ENCODE results near the gene SRP9.
"Not testable (repeated sequence)": the region's sequence is repeated elsewhere in the genome, so short reads cannot be mapped to it uniquely, and the experiment has no call there.

Gene SRP9

DNA sequence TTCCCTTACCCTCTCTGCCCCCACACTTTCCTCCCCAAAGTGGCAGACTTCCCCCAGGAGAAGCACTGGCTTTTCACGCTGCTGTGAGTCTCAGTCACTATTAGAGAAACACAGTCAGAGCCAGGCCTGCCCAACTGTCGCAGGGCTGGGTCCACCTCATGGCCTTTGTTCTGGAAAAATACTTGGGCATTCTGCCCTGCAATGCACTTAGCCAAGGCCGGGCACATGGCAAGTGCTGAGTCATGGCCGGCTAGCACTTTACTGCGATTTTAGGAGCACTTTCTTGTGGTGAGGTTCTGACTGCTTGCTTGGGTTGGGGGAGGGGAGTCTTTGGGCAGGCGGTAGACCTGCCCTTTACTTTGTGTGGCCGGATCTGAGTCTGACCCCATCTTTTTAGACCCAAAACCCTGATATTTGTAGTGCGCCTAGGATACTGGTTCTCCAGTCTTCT lies 40.0 kb downstream of the SRP9 start:
- peak; percentile 45 for DNase-seq

DNA sequence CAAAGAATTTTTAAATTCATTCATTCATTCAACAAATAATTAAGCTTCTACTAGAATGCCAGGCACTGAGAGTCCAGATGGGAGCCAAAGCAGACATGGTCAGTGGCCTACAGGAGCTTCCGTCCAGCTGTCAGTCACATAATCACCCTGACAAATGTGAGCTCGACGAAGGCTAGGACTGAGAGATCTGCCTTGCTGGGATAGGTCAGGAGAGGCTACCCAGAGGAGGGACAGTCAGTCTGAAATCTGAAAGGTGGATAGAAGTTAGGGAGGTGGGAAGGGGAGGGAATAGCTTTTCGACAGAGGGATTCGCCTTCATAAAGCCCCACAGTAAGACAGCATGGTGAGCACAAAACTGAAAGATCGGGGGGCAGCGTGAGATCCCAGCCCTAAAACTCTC lies 40.6 kb downstream of the SRP9 start:
- DNase-seq: no peak

DNA sequence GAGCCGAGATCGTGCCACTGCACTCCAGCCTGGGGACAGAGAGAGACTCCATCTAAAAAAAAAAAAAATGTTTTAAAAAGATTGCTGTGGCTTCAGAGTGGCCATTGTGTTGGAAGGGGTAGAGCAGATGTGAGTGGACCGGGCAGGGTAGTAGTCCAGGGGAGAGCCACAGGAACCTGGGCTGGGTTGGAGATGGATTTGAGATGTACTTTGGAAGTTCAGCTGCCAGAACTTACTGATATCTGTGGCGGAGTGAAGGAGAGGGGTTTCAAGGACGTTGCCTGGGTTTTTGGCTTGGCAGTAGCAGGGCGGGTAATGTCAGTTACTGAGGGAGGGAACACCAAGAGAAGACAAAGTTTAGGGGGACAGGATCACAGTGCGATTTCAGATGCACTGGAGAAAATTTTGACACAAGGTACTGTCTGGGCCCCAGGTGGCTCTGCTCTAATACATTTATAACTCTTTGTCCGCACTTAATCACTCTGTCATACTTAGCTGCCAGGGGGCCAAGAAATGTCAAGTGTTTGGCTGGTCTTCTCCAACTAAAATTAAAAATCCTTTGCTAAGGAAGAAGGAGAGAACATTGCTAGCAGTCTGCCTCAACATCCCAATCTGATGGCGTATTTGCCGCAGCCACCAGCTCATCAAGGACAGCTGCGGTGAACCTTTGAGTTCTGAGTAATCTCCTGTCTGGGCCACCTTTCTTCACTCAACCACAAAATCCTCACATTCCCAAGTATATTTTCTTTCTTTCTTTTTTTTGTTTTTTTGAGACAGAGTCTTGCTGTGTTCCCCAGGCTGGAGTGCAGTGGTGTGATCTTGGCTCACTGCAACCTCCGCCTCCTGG lies 41.9 kb downstream of the SRP9 start:
- DNase-seq: peak; percentile 19

DNA sequence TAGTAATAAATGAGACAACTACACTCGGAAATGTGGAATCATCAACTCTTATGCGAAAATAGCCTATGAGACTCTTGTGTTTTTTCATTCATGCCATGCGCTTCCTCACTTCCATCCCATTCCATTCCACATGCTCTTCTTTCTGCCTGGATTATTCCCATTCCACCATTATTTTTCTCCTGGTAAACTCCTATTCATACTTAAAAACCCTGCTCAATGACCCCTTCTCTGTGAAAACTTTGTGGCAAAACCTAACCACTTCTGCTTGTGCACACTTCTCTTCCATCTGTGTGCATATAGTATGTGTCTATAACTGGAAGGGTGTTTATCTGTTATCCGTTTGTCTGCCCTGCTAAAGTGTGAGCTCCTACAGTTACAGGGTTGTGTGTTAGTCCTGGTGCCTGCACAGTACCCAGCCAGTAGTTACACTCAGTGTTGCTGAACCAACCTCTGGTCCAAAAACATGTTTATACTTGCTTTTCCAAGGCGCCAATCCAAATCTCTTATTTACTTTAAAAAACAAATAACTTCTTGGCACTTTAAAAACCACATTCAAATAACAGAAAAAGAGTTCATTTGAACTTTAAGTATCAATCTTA lies 43.0 kb downstream of the SRP9 start:
- DNase-seq: no peak

DNA sequence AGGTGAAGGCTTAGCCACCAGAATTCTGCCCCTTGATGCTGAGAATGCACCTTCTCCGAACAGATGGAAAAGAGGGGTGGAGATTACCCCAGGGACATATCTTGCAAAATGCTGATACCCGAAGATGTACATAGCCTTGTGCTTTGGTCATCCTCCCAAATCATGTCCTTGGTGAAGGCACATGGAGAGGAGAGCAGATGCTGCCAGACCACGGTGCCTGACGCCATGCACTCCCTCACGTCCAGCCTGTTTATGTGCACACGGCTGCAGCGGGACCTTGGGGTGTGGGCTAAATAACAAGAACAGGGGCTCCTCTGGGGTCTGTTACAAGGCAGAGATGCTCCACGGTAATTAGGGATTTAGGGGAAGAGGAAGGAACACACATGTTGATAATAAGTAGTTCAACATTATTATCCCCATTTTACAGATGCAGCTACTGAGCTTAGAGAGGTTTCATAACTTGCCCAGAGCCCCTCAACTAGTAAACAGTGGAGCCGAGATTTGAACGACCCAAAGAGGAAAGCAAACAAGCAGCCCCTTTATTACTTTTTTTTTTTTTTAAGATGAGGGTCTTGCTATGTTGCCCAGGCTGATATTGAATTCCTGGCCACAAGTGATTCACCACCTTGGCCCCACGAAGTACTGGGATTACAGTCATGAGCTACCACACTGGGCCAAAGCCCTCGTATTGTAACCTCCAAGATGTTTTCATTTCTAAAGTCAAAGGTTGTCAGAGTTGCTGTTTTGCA lies 45.2 kb downstream of the SRP9 start:
- DNase-seq: no peak

DNA sequence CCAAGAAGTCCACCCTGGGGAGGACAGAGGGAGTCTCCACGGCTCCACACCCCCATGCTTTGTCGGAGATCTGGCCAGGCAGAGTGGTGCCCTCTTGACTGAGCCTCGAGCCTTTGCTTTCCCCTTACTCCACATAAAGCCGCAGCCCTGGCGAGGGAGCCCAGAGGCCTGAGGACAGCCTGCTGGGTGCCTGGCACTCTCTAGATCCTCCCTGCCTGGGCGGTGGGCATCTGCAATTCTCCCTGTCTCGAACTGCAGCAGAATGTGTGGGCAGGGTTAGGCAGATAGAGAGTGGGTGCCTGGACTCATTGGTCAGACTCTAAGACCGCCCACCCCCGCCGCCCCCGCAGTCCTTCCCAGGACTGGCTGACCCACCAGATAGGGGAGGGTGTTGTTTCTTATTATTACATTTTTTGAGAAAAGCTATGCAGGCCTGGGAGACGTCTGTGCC lies 46.2 kb downstream of the SRP9 start:
- DNase-seq: no peak

DNA sequence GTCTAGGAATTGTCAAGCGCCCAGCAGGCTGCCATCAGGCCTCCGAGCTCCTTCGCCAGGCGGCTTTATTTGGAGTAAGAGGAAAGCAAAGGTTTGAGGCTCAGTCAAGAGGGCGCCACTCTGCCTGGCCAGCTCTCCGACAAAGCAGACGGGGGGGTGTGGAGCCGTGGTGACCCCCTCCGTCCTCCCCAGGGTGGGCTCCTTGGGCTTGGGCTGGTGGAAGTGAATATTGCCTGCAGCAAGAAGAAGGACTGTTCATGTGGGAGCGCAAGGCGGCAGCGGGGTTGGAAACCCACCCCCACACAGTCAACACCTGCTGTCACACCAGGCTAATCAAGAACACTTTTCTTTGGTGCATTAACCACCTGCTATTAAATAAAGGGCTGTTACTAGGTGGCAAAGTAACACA lies 46.9 kb downstream of the SRP9 start:
- peak; percentile 20 for DNase-seq

DNA sequence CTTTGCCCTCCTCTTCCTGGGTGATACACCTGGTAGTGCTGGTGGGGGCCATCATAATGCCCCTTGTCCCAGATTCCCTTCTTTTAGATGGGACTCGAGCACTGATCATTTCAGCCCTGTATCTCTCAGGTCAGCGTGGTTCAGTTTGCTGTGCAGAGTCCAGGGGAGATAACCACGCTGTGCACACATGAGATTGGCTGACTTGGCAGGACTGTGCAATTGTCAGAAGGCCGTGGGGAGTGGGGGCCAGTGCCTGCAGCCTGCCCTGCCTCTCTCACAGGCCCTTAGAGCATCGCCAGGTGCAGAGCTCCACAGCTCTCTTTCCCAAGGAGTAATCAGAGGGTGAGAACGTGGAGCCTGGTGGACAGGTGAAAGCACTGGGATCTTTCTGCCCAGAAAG lies 47.5 kb downstream of the SRP9 start:
- DNase-seq: no peak

DNA sequence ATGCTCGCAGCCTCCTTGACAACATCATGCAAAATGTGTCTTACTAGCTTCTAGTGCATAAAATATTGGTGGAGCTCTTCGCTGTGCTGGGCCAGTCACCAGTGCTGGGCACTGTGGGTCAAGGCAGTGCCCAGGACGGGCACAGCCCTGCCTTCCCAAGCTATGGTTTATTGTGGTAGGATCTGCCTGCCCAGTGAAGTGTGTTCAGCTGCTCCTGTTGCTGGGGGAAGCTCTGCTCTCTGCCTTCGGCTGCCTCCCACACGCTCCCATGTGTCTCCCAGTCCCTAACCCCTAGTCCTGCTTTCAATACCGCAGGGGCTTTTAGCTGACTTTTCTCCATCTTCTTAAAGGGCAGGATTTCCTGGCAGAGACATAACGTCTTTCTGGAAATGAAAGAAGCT lies 48.0 kb downstream of the SRP9 start:
- peak; percentile 27 for DNase-seq

DNA sequence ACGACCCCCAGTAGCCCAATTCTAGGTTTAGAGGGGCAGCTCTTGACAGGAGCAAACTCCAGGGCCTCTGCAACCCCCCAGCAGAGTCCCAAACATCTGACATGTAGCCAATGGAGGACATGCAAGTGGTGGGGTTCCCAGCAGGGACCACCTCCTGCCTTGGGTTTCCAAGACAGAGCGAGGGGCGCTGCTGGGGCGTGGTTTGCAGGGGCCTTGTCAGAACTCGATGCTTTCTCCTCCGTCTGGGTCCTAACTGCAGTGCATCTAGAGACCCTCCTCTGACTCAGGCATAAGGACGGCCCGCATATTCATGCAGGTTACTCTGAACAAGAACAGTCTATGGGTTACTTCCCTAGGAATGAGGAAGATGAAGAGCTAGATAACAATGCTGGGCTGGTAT lies 49.5 kb downstream of the SRP9 start:
- no peak for DNase-seq

DNA sequence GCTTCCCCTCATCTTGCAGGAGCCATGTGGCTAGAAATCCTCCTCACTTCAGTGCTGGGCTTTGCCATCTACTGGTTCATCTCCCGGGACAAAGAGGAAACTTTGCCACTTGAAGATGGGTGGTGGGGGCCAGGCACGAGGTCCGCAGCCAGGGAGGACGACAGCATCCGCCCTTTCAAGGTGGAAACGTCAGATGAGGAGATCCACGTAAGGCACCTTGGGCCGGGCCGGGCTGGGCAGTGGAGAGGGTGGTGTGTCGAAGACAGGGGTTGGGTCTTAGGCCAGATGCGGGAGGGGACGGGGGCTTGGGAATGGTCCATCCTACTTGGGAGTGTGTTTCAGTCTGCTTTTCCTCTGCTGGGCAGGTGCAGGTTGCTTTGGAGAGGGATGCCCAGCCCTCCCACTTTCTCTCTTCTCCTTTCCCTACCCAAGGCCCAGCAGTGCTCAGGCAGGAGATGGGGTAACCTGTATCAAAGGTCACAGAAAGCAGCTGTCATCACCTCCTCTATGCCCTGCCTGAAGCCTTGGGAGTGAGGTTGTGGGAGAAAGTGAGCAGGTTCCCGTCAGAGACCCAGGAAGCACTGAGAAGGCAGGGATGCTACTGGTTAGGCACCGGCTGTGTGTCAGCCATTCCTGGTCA lies 51.2 kb downstream of the SRP9 start:
- peak; percentile 18 for DNase-seq

DNA sequence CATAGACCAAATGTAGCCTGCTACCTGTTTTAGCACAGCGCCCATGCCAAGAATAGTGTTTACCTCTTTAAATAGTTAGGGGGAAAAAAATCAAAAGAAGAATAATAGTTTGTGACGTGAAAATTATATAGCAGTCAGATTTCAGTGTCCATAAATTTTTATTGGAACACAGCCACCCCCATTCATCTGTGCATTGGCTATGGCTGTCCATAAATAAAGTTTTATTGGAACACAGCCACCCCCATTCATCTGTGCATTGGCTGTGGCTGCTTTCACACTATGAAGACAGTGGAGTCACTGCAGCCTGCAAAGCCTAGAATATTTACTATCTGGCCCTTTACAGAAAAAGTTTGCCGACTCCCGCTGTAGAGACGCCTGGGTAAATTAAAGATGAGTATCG lies 53.2 kb downstream of the SRP9 start:
- DNase-seq: no peak

DNA sequence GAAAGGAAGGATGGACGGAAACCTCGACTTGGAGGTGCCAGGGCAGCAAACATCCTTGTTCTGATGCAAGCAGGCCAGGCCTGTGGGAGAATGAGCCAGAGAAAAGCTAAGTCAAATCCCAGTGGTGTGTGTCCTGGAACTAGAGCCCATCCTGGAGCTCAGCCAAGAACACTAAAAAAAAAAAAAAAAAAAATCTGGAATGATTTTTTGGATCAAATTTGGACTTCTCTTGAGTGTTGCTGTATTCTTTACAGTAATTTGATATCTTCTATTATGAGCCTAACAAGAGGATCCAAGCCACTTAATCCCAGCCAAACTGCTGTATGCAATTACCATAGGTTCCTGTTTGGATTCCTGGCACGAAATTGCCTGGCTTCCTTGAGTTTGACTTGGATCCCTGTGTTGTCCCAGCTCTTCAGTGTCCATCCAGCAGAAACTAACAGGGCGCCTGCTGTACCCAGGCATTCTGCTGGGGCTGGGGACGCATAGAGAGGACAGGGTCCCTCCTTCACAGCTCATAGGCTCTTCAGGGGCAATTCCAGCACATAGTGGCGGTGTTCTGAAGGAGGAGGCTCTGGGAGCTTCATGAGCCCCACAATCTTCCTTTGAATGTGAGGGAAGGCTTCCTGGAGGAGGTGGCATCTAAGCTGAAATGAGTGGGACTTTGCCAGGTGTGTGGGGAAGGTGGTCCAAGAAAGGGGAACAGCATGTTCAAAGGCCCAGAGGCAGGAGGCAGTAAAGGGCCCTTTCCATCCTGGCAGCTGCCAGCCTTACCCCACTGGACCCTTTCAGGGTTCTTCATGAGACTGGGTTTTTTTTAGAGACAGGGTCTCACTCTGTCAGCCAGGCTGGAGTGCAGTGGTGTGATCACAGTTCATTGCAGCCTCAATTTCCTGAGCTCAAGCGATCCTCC lies 57.0 kb downstream of the SRP9 start:
- peak; percentile 85 for DNase-seq

DNA sequence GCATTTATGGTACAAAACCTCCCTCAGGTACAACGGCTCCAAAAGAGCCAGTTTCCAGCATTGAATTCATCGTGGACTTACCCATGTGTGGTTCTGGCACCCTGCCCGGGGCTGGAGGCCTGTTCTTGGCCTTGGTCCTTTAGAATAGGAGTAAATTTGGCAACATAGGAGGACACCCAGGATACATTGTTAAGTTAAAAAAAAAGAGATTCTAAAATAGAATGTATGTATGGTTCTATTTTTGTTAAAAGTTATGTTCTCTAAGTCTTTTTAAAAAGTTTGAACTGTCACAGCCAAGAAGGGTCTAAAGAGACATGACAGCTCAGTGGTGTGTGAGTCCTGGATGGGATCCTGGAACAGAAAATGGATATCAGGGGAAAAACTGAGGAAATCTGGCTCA lies 58.2 kb downstream of the SRP9 start:
- DNase-seq: peak; percentile 74

DNA sequence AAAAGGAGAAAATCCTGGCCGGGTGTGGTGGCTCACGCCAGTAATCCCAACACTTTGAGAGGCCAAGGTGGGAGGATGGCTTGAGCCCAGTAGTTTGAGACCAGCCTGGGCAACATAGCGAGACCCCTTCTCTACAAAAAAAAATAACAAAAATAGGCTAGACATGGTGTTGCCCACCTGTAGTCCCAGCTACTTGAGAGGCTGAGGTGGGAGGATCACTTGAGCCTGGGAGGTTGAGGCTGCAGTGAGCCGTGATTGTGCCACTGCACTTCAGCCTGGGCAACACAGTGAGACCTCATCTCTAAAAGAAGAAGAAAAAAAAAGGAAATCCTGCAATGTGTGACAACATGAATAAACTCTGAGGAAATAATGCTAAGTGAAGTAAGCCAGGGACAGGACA lies 58.7 kb downstream of the SRP9 start:
- DNase-seq: not testable (repeated sequence)

DNA sequence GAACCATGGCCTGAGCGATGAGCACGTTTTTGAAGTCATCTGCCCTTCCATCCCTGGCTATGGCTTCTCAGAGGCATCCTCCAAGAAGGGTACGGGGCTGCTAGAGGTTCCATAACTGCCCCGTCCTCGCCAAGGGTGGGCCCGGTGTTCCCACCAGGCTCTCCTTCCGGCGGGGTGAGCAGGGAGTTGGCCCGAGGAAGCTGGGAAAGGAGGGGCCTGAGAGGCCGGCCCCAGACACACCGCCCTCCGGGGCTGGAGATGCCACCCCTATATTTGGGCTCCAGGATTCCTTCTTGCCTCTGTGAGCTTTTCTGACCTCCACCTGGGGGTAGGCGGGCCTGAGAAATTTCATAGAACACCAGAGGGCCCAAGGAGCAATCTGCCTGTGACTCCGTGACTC lies 61.2 kb downstream of the SRP9 start:
- peak; percentile 21 for DNase-seq
